H1 (cell line): ENCODE data around the gene ENPP3. TPM values are rescaled to one million over a fixed set of nuclear protein-coding genes. Genes with fewer than 3 reads are reported as not detected.

Source experiments
- CTCF ChIA-PET: fragments of 300-600 bp; sonication (Branson Sonifier 250); formaldehyde crosslinking; loops from one replicate; lab custom pipeline; 2021; ENCODE audit not compliant: partially characterized antibody; lab: Charles Lee
- POLR2A ChIA-PET: fragments of 300-600 bp; sonication (Branson Sonifier 250); formaldehyde crosslinking; loops from one replicate; lab custom pipeline; 2021; ENCODE audit warnings: inconsistent platforms; ENCODE audit not compliant: partially characterized antibody; lab: Charles Lee
- DNase-seq, 2 experiments: peaks; one replicate each; pipeline versions ENCODE4 v3.0.0 to v3.0.0-alpha.2; 2010 to 2022; ENCODE audit warnings: low spot score in 2 of 2, low read depth in 1 of 2, mixed read lengths in 1 of 2
- FAIRE-seq: peaks from 2 replicates; lab custom pipeline; 2011; peaks lifted over from hg19 to GRCh38; lab: Jason Lieb, UNC
- H2AFZ ChIP-seq: 2 replicates; pipeline ENCODE4 v1.8.1; 2012; ENCODE audit warnings: low read length, inconsistent platforms
- H2AK5ac ChIP-seq: 2 replicates; pipeline ENCODE4 v1.6.1; 2013; ENCODE audit warnings: low read depth, low read length
- H2BK120ac ChIP-seq: replicated peaks from 2 replicates; pipeline ENCODE3; 2013; ENCODE audit warnings: low read depth, low read length, inconsistent platforms
- H2BK12ac ChIP-seq: 2 replicates; pipeline ENCODE4 v1.6.1; 2013; ENCODE audit warnings: low read depth, low read length
- H2BK15ac ChIP-seq: 2 replicates; pipeline ENCODE4 v1.6.1; 2013; ENCODE audit warnings: low read length
- H2BK20ac ChIP-seq: 2 replicates; pipeline ENCODE4 v1.6.1; 2013; ENCODE audit warnings: low read length
- H2BK5ac ChIP-seq: 2 replicates; pipeline ENCODE4 v1.6.1; 2013; ENCODE audit warnings: low read depth, low read length
- H3K14ac ChIP-seq: 2 replicates; pipeline ENCODE4 v1.6.1; 2013; ENCODE audit warnings: inconsistent platforms; ENCODE audit not compliant: insufficient read length
- H3K18ac ChIP-seq: 2 replicates; pipeline ENCODE4 v1.6.1; 2013; ENCODE audit warnings: low read length; ENCODE audit errors: extremely low read depth
- H3K23ac ChIP-seq: 2 replicates; pipeline ENCODE4 v1.6.1; 2013; ENCODE audit warnings: inconsistent platforms; ENCODE audit not compliant: insufficient read length
- H3K23me2 ChIP-seq: 2 replicates; pipeline ENCODE4 v1.6.1; 2013; ENCODE audit warnings: low read depth, low read length
- H3K27ac ChIP-seq: 2 replicates; pipeline ENCODE4 v1.6.1; 2011; ENCODE audit warnings: low read depth, low read length, inconsistent platforms
- H3K27me3 ChIP-seq, 4 experiments: replicated peaks in 1 of 4; 1 replicate in 1 of 4; 2 replicates in 3 of 4; pipeline versions ENCODE4 v1.6.1 to v1.8.1; 2011 to 2013; ENCODE audit warnings: low read length in 3 of 4, mild to moderate bottlenecking in 3 of 4, inconsistent platforms in 2 of 4, mixed read lengths in 2 of 4, moderate library complexity in 1 of 4; ENCODE audit not compliant: control insufficient read depth in 3 of 4, insufficient read depth in 3 of 4; ENCODE audit errors: extremely low read depth in 1 of 4
- H3K36me3 ChIP-seq, 4 experiments: 2 replicates each; pipeline versions ENCODE4 v1.6.1 to v1.8.1; 2011 to 2013; ENCODE audit warnings: mild to moderate bottlenecking in 4 of 4, low read length in 3 of 4, moderate library complexity in 2 of 4, control low read depth in 1 of 4, inconsistent platforms in 1 of 4; ENCODE audit not compliant: insufficient read depth in 4 of 4, control insufficient read depth in 2 of 4
- H3K4ac ChIP-seq: replicated peaks from 2 replicates; pipeline ENCODE3; 2013; ENCODE audit warnings: low read length, low read depth, mixed read lengths, inconsistent platforms; ENCODE audit not compliant: insufficient read length
- H3K4me1 ChIP-seq, 4 experiments: replicated peaks in 1 of 4; 1 replicate in 1 of 4; 2 replicates in 3 of 4; pipeline versions ENCODE4 v1.6.1 to v1.8.1; 2011 to 2013; ENCODE audit warnings: low read length in 3 of 4, inconsistent platforms in 2 of 4, mixed read lengths in 1 of 4; ENCODE audit not compliant: insufficient read depth in 4 of 4, control insufficient read depth in 3 of 4
- H3K4me2 ChIP-seq, 2 experiments: 2 replicates each; pipeline versions ENCODE4 v1.6.1 to v1.8.1; 2011 to 2013; ENCODE audit warnings: low read depth in 2 of 2, low read length in 2 of 2, control low read depth in 1 of 2, inconsistent platforms in 1 of 2, mild to moderate bottlenecking in 1 of 2; ENCODE audit not compliant: insufficient read depth in 1 of 2
- H3K4me3 ChIP-seq, 4 experiments: fragments of 200-600, 300-600 bp in 1 of 4; sonication (generic), shearing (Covaris generic), sonication (Bioruptor Twin) in 1 of 4; 2 replicates each; pipeline versions ENCODE4 v1.5.1 to v1.8.1; 2011 to 2016; ENCODE audit warnings: low read length in 4 of 4, low read depth in 3 of 4, control low read depth in 2 of 4, inconsistent platforms in 2 of 4, mild to moderate bottlenecking in 2 of 4, mixed read lengths in 1 of 4, moderate library complexity in 1 of 4; ENCODE audit not compliant: insufficient read depth in 2 of 4; ENCODE audit errors: extremely low read depth in 1 of 4
- H3K56ac ChIP-seq: replicated peaks from 2 replicates; pipeline ENCODE3; 2013; ENCODE audit warnings: low read depth, mild to moderate bottlenecking, mixed read lengths, low read length, inconsistent platforms; ENCODE audit not compliant: insufficient read length
- H3K79me1 ChIP-seq: 2 replicates; pipeline ENCODE4 v1.6.1; 2013; ENCODE audit warnings: low read depth, low read length, control low read depth
- H3K79me2 ChIP-seq, 2 experiments: 2 replicates each; pipeline versions ENCODE4 v1.6.1 to v1.8.1; 2012 to 2013; ENCODE audit warnings: low read length in 2 of 2, mild to moderate bottlenecking in 2 of 2, inconsistent platforms in 1 of 2; ENCODE audit not compliant: insufficient read depth in 2 of 2, control insufficient read depth in 1 of 2
- H3K9ac ChIP-seq, 4 experiments: replicated peaks in 1 of 4; 1 replicate in 1 of 4; 2 replicates in 3 of 4; pipeline versions ENCODE4 v1.6.1 to v1.8.1; 2011 to 2013; ENCODE audit warnings: low read depth in 3 of 4, low read length in 3 of 4, control low read depth in 2 of 4, mild to moderate bottlenecking in 2 of 4, moderate library complexity in 2 of 4, inconsistent platforms in 1 of 4; ENCODE audit errors: extremely low read depth in 1 of 4
- H3K9me3 ChIP-seq, 2 experiments: 2 replicates each; pipeline versions ENCODE4 v1.6.1 to v1.8.1; 2012 to 2013; ENCODE audit warnings: mild to moderate bottlenecking in 2 of 2, moderate library complexity in 2 of 2, control low read depth in 1 of 2, inconsistent platforms in 1 of 2, low read depth in 1 of 2, low read length in 1 of 2, mixed read lengths in 1 of 2; ENCODE audit not compliant: insufficient read depth in 2 of 2
- H4K20me1 ChIP-seq, 2 experiments: replicated peaks in 1 of 2; 2 replicates each; pipeline versions ENCODE3 to v1.8.1; 2011 to 2013; ENCODE audit warnings: inconsistent platforms in 2 of 2, low read length in 2 of 2, mild to moderate bottlenecking in 1 of 2; ENCODE audit not compliant: insufficient read depth in 2 of 2, control insufficient read depth in 1 of 2
- H4K5ac ChIP-seq: 2 replicates; pipeline ENCODE4 v1.6.1; 2013; ENCODE audit warnings: low read length, low read depth, mixed read lengths, inconsistent platforms; ENCODE audit not compliant: insufficient read length
- H4K8ac ChIP-seq: 2 replicates; pipeline ENCODE4 v1.8.0; 2013; ENCODE audit warnings: mild to moderate bottlenecking, moderate library complexity, low read length, inconsistent platforms; ENCODE audit not compliant: insufficient read depth; ENCODE audit errors: extremely low read depth
- H4K91ac ChIP-seq: replicated peaks from 2 replicates; pipeline ENCODE3; 2013; ENCODE audit warnings: low read length, mixed read lengths, inconsistent platforms; ENCODE audit not compliant: insufficient read length
- ATF2 ChIP-seq: IDR thresholded peaks from 2 replicates; pipeline ENCODE4 v1.6.1; 2012; ENCODE audit warnings: low read length, inconsistent platforms
- BRCA1 ChIP-seq: IDR thresholded peaks from 2 replicates; pipeline ENCODE4 v1.6.1; 2012; ENCODE audit warnings: low read depth, low read length, improper control_type of control experiment
- CHD2 ChIP-seq: IDR thresholded peaks from 2 replicates; pipeline ENCODE4 v1.6.1; 2012; ENCODE audit warnings: low read length, improper control_type of control experiment
- E2F6 ChIP-seq: IDR thresholded peaks from 2 replicates; pipeline ENCODE4 v1.6.1; 2012; ENCODE audit warnings: inconsistent platforms
- JUN ChIP-seq: IDR thresholded peaks from 2 replicates; pipeline ENCODE4 v1.6.1; 2011; ENCODE audit warnings: low read depth, mild to moderate bottlenecking, improper control_type of control experiment, low read length
- JUND ChIP-seq: IDR thresholded peaks from 2 replicates; pipeline ENCODE4 v1.6.1; 2011; ENCODE audit warnings: mild to moderate bottlenecking, improper control_type of control experiment, low read length
- KDM4A ChIP-seq: IDR thresholded peaks from one replicate; pipeline ENCODE4 v1.7.1; 2012; ENCODE audit warnings: low read depth, mild to moderate bottlenecking, moderate library complexity, low read length, inconsistent platforms; ENCODE audit not compliant: severe bottlenecking
- MAFK ChIP-seq: IDR thresholded peaks from 2 replicates; pipeline ENCODE4 v1.6.1; 2012; ENCODE audit warnings: low read depth, mild to moderate bottlenecking, improper control_type of control experiment, low read length
- RNF2 ChIP-seq: fragments of 200-900, 300-1000 bp; sonication (generic); IDR thresholded peaks from 2 replicates; pipeline ENCODE4 v1.7.1; 2016; ENCODE audit warnings: borderline replicate concordance, low read depth, mild to moderate bottlenecking, antibody characterized with exemption, low read length; ENCODE audit not compliant: poor library complexity, severe bottlenecking; ENCODE audit errors: missing control alignments
- SIRT6 ChIP-seq: IDR thresholded peaks from one replicate; pipeline ENCODE4 v1.7.1; 2012; ENCODE audit warnings: low read length, inconsistent platforms
- SUZ12 ChIP-seq: fragments of 200-600 bp; sonication (generic); IDR thresholded peaks from 2 replicates; pipeline ENCODE4 v1.6.1; 2012; ENCODE audit warnings: mild to moderate bottlenecking, inconsistent platforms, low read length, moderate library complexity, mixed read lengths
- ZNF274 ChIP-seq: IDR thresholded peaks from 2 replicates; pipeline ENCODE4 v1.7.0; 2012; ENCODE audit warnings: low read length, borderline replicate concordance; ENCODE audit errors: extremely low read depth
- WGBS, 2 experiments: shearing (Covaris generic) in 1 of 2; methylation state at CpG; one replicate each; pipeline versions ENCODE4 v1.1.6 to v1.1.7; 2013 to 2015; ENCODE audit warnings: low lambda C conversion rate in 2 of 2, mixed read lengths in 2 of 2, inconsistent platforms in 1 of 2, low coverage in 1 of 2, missing lambda C conversion rate in 1 of 2; ENCODE audit not compliant: insufficient replicate concordance in 2 of 2, insufficient coverage in 1 of 2, insufficient read length in 1 of 2; ENCODE audit errors: extremely low coverage in 1 of 2, missing lambda C conversion rate in 1 of 2; 5-methylcytosine and 5-hydroxymethylcytosine counted together
- polyA plus RNA-seq, 7 experiments: library from polyadenylated mRNA; depleted of rRNA in 3 of 7; stranded (reverse) in 5 of 7; unstranded in 2 of 7; fragments of >200 nt in 5 of 7; fragments of 200-250 nt in 2 of 7; gene quantifications; 1 replicate in 5 of 7; 2 replicates in 1 of 7; 4 replicates in 1 of 7; pipeline versions ENCODE4 v1.2.1 to v1.2.3, GENCODE V29; 2011 to 2013; ENCODE audit warnings: missing spikeins in 2 of 7, mixed read lengths in 2 of 7
- total RNA-seq: library from RNA; stranded (reverse); fragmentation: NEBNext Ultra II Directional; extraction: Animal tissue kit (Norgen Biotek cat#: 25700); gene quantifications from 2 replicates; pipeline ENCODE4 v1.2.1, GENCODE V29; 2021

The ENPP3 gene
- total and polyA plus RNA-seq, 2 of the 8 experiments (the other 6 are each of a cell fraction or from before 2014, with no cell fraction given) = 0.11 TPM; not detected in 1

GRCh38 chr6:131629651-131630050 is 7.5 kb upstream of the ENPP3 start:
- Histone ChIP-seq H3K23me2 (no peaks in the 10 kb centered on the region), H2BK15ac (no peak overlapping the region), H4K8ac (no peak overlapping the region), H3K9ac (no peak overlapping the region), H2AK5ac (no peak overlapping the region), H3K4me2 (no peak overlapping the region), H2BK20ac (no peak overlapping the region), H3K79me1 (no peaks in the 10 kb centered on the region), H3K36me3 (peaks cover 0 to 1% (median 0%) of the 10 kb centered on the region in 4 experiments; a peak in 2 of 8 replicates), H2BK12ac (no peak overlapping the region), H3K27me3 (no peaks in the 10 kb centered on the region), H4K5ac (no peak overlapping the region), H3K56ac (no peak overlapping the region), H3K4ac (no peak overlapping the region), H4K91ac (no peak overlapping the region), H3K23ac (no peak overlapping the region), H3K4me3 (no peak overlapping the region), H2BK5ac (no peak overlapping the region), H4K20me1 (no peaks in the 10 kb centered on the region), H3K27ac (no peak overlapping the region), H3K18ac (no peak overlapping the region), H3K9me3 (no peaks in the 10 kb centered on the region), H2BK120ac (no peak overlapping the region), H3K14ac (no peak overlapping the region), H2AFZ (no peak overlapping the region), H3K4me1 (no peaks in the 10 kb centered on the region), H3K79me2 (peaks cover 0 to 7% of the 10 kb centered on the region in 2 experiments; a peak in 2 of 4 replicates)
- 93% methylated on average over 2 of the region's 2 CpGs; no CpG with 5 or more reads in 1 of the 2 experiments for WGBS, 2 experiments
- CTCF ChIA-PET = interaction anchor here (0.7 to 2.6 kb wide), 8 partner anchors 9 to 685 kb away, joined by 3 to 26 read pairs (median 4); no protein-coding TSS in a partner anchor
- POLR2A ChIA-PET = interaction anchor here (0.8 kb wide), 1 partner anchor 566 kb away, joined by 3 read pairs; the partner anchor contains the start of gene EPB41L2
- FAIRE-seq = no peak
- no peak for DNase-seq
- TF ChIP-seq SUZ12 = no peak
- no peak for TF ChIP-seq SIRT6
- no peak for TF ChIP-seq CHD2
- no peak for TF ChIP-seq MAFK
- no peak for TF ChIP-seq JUN
- no peak for TF ChIP-seq E2F6
- no peak for TF ChIP-seq RNF2
- TF ChIP-seq BRCA1 = no peak
- TF ChIP-seq JUND = no peak
- TF ChIP-seq KDM4A = no peak
- no peak for TF ChIP-seq ZNF274
- TF ChIP-seq ATF2 = no peak
